HCT116 (cell line): ENCODE measurements around the gene RTN1. TPM values are rescaled to one million over a fixed set of nuclear protein-coding genes. Genes with fewer than 3 reads are reported as not detected.

Experiments used
- ATAC-seq: fragments of 200-7000 bp; cut with Tn5 transposase; 2 replicates; pipeline ENCODE4 v1.9.1; 2020; ENCODE audit warnings: mild to moderate bottlenecking, moderate library complexity
- BruUV-seq: library from RNA; stranded (reverse); fragments of 400-500 nt; replicated peaks from 2 replicates; lab custom pipeline; 2021; lab: Mats Ljungman, UMichigan
- CTCF ChIA-PET: fragments of 300-600 bp; sonication (Branson Sonifier 250); formaldehyde crosslinking; loops from one replicate; lab custom pipeline; 2021; ENCODE audit warnings: antibody characterized with exemption; lab: Charles Lee
- POLR2A ChIA-PET: fragments of 300-600, 350-600 bp; sonication (Branson Sonifier 250); formaldehyde crosslinking; loops from one replicate; lab custom pipeline; 2021; ENCODE audit warnings: antibody characterized with exemption; lab: Charles Lee
- RAD21 ChIA-PET, 2 experiments: fragments of 300-600 bp; sonication (Branson Sonifier 250); formaldehyde crosslinking; loops; one replicate each; lab custom pipeline; 2023; ENCODE audit warnings: low total read pairs in 2 of 2; ENCODE audit not compliant: uncharacterized antibody in 2 of 2, unreplicated experiment in 2 of 2, low non-redundant PET in 1 of 2; lab: Charles Lee
- DNase-seq: peaks from one replicate; pipeline ENCODE4 v3.0.0-alpha.2; 2010; ENCODE audit warnings: low read depth, low spot score
- H2AFZ ChIP-seq: fragments of 200-600 bp; shearing (Covaris generic), sonication (generic); 2 replicates; pipeline ENCODE4 v1.6.1; 2017; ENCODE audit warnings: low read depth, mixed run types, mixed read lengths, antibody characterized with exemption, low read length; ENCODE audit not compliant: poor library complexity, severe bottlenecking
- H3K27ac ChIP-seq: 2 replicates; pipeline ENCODE4 v1.5.1; 2012; ENCODE audit warnings: low read depth, low read length
- H3K27me3 ChIP-seq: fragments of 200-600 bp; sonication (generic); 2 replicates; pipeline ENCODE4 v1.6.1; 2016; ENCODE audit warnings: mixed run types, low read length, mixed read lengths; ENCODE audit not compliant: insufficient read depth
- H3K36me3 ChIP-seq, 2 experiments: fragments of 200-500 bp in 1 of 2; fragments of 200-600 bp in 1 of 2; sonication (Bioruptor generic) in 1 of 2; sonication (generic) in 1 of 2; 2 replicates each; pipeline versions ENCODE4 v1.5.1 to v1.6.1; 2014 to 2016; ENCODE audit warnings: low read length in 2 of 2, inconsistent platforms in 1 of 2, mixed read lengths in 1 of 2, mixed run types in 1 of 2; ENCODE audit not compliant: insufficient read depth in 2 of 2, control insufficient read depth in 1 of 2
- H3K4me1 ChIP-seq, 2 experiments: fragments of 200-600 bp in 1 of 2; sonication (generic) in 1 of 2; 2 replicates each; pipeline versions ENCODE4 v1.5.1 to v1.6.1; 2012 to 2017; ENCODE audit warnings: low read length in 2 of 2, inconsistent platforms in 1 of 2, mild to moderate bottlenecking in 1 of 2, mixed read lengths in 1 of 2, mixed run types in 1 of 2, moderate library complexity in 1 of 2; ENCODE audit not compliant: insufficient read depth in 2 of 2, control insufficient read depth in 1 of 2
- H3K4me2 ChIP-seq: fragments of 200-600 bp; sonication (generic); 2 replicates; pipeline ENCODE4 v1.6.1; 2017; ENCODE audit warnings: mixed run types, low read length, mixed read lengths
- H3K4me3 ChIP-seq, 2 experiments: fragments of 200-600 bp in 1 of 2; sonication (generic) in 1 of 2; replicated peaks in 1 of 2; 2 replicates each; pipeline ENCODE4 v1.5.1; 2011 to 2016; ENCODE audit warnings: low read length in 2 of 2, control low read depth in 1 of 2, low read depth in 1 of 2, mild to moderate bottlenecking in 1 of 2, mixed read lengths in 1 of 2, mixed run types in 1 of 2
- H3K79me2 ChIP-seq: fragments of 200-600 bp; sonication (generic); 2 replicates; pipeline ENCODE4 v1.6.1; 2017; ENCODE audit warnings: mild to moderate bottlenecking, mixed run types, low read length, moderate library complexity, mixed read lengths; ENCODE audit not compliant: insufficient read depth
- H3K9ac ChIP-seq: fragments of 200-600 bp; sonication (generic); 2 replicates; pipeline ENCODE4 v1.6.1; 2016; ENCODE audit warnings: low read length, mixed read lengths
- H3K9me2 ChIP-seq: fragments of 200-600 bp; sonication (generic), shearing (Covaris generic); 2 replicates; pipeline ENCODE4 v1.6.1; 2017; ENCODE audit warnings: mixed run types, mild to moderate bottlenecking, moderate library complexity; ENCODE audit not compliant: insufficient read depth
- H3K9me3 ChIP-seq, 2 experiments: fragments of 200-500 bp in 1 of 2; fragments of 200-600 bp in 1 of 2; sonication (Bioruptor generic) in 1 of 2; sonication (generic) in 1 of 2; 2 replicates each; pipeline ENCODE4 v1.6.1; 2014 to 2017; ENCODE audit warnings: low read length in 2 of 2, mixed read lengths in 2 of 2, inconsistent platforms in 1 of 2, low read depth in 1 of 2, mild to moderate bottlenecking in 1 of 2, mixed run types in 1 of 2, moderate library complexity in 1 of 2; ENCODE audit not compliant: control insufficient read depth in 1 of 2, insufficient read depth in 1 of 2
- H4K20me1 ChIP-seq: fragments of 200-600 bp; sonication (generic), shearing (Covaris generic); 2 replicates; pipeline ENCODE4 v1.6.1; 2017; ENCODE audit warnings: mixed run types, mild to moderate bottlenecking, moderate library complexity; ENCODE audit not compliant: insufficient read depth
- ATF3 ChIP-seq: IDR thresholded peaks from 2 replicates; pipeline ENCODE4 v1.6.1; 2012
- CBX3 ChIP-seq: IDR thresholded peaks from 2 replicates; pipeline ENCODE4 v1.6.1; 2012; ENCODE audit warnings: low read depth
- CEBPB ChIP-seq: IDR thresholded peaks from 2 replicates; pipeline ENCODE4 v1.6.1; 2012; ENCODE audit warnings: low read depth
- CTCF ChIP-seq, 3 experiments: fragments of 200-600 bp in 1 of 3; sonication (generic) in 1 of 3; IDR thresholded peaks in 2 of 3; conservative IDR thresholded peaks in 1 of 3; 2 replicates each; pipeline ENCODE4 v1.5.1; 2012 to 2017; ENCODE audit warnings: low read depth in 2 of 3, low read length in 2 of 3, antibody characterized with exemption in 1 of 3, borderline replicate concordance in 1 of 3, control low read depth in 1 of 3, mild to moderate bottlenecking in 1 of 3, mixed read lengths in 1 of 3, mixed run types in 1 of 3, moderate library complexity in 1 of 3; ENCODE audit not compliant: insufficient read depth in 1 of 3
- EGR1 ChIP-seq: IDR thresholded peaks from 2 replicates; pipeline ENCODE4 v1.6.1; 2012; ENCODE audit warnings: low read depth
- EZH2 ChIP-seq: fragments of 200-600 bp; sonication (generic); IDR thresholded peaks from 2 replicates; pipeline ENCODE4 v1.6.1; 2017; ENCODE audit warnings: antibody characterized with exemption, mixed run types
- EZH2phosphoT487 ChIP-seq: fragments of 200-600 bp; IDR thresholded peaks from 2 replicates; pipeline ENCODE4 v1.6.1; 2018; ENCODE audit warnings: antibody characterized with exemption, borderline replicate concordance
- MAX ChIP-seq: IDR thresholded peaks from 2 replicates; pipeline ENCODE4 v1.6.1; 2012
- POLR2A ChIP-seq: IDR thresholded peaks from 2 replicates; pipeline ENCODE4 v1.7.0; 2011; ENCODE audit warnings: borderline replicate concordance; ENCODE audit not compliant: insufficient read depth, insufficient read length; ENCODE audit errors: extremely low read depth
- POLR2AphosphoS5 ChIP-seq: IDR thresholded peaks from 2 replicates; pipeline ENCODE4 v1.6.1; 2011; ENCODE audit warnings: mild to moderate bottlenecking, low read depth, low read length, moderate library complexity
- RAD21 ChIP-seq: IDR thresholded peaks from 2 replicates; pipeline ENCODE4 v1.6.1; 2012; ENCODE audit warnings: low read depth, mild to moderate bottlenecking
- SIN3A ChIP-seq: IDR thresholded peaks from 2 replicates; pipeline ENCODE4 v1.6.1; 2012; ENCODE audit warnings: low read depth
- SP1 ChIP-seq: IDR thresholded peaks from 2 replicates; pipeline ENCODE4 v1.6.1; 2012; ENCODE audit warnings: low read depth
- TCF7L2 ChIP-seq: IDR thresholded peaks from 2 replicates; pipeline ENCODE4 v1.7.0; 2011; ENCODE audit warnings: borderline replicate concordance, inconsistent platforms; ENCODE audit not compliant: insufficient read depth, insufficient read length; ENCODE audit errors: extremely low read depth
- YY1 ChIP-seq: IDR thresholded peaks from 2 replicates; pipeline ENCODE4 v1.6.1; 2011; ENCODE audit warnings: low read length, low read depth, moderate library complexity, mild to moderate bottlenecking; ENCODE audit not compliant: insufficient replicate concordance; ENCODE audit errors: extremely low read depth
- ZBTB33 ChIP-seq: IDR thresholded peaks from 2 replicates; pipeline ENCODE4 v1.6.1; 2011; ENCODE audit warnings: mild to moderate bottlenecking, low read length, moderate library complexity; ENCODE audit not compliant: insufficient replicate concordance; ENCODE audit errors: extremely low read depth
- intact Hi-C: fragments of 100-400 bp; cut with micrococcal nuclease; formaldehyde crosslinking; loops from 2 replicates; pipeline ENCODE4 v1.10.0; 2022
- total RNA-seq: library from RNA; stranded (reverse); gene quantifications from one replicate; pipeline ENCODE4 v1.2.1, GENCODE V29; 2021; ENCODE audit not compliant: unreplicated experiment

RTN1 gene
- total RNA-seq, 1 experiment from 2014 or later: 0.57 TPM

GRCh38 chr14:59771577-59771976 is 99.0 kb downstream of the RTN1 start (continued):
- TF ChIP-seq YY1: no peak
- no peak for TF ChIP-seq CBX3

- Histone ChIP-seq H3K9me2 (no peaks in the 10 kb centered on the region), H3K4me1 (no peaks in the 10 kb centered on the region), H4K20me1 (no peaks in the 10 kb centered on the region), H3K4me2 (no peak overlapping the region), H3K9me3 (no peaks in the 10 kb centered on the region), H3K4me3 (no peak overlapping the region), H3K27me3 (peaks cover 4% of the 10 kb centered on the region; the same call in 1 of the 2 replicates), H2AFZ (no peak overlapping the region), H3K9ac (no peak overlapping the region), H3K27ac (no peak overlapping the region), H3K79me2 (no peaks in the 10 kb centered on the region), H3K36me3 (no peaks in the 10 kb centered on the region)
- POLR2A ChIA-PET: no interaction called here
- ATAC-seq (no peak), DNase-seq (no peak)
- intact Hi-C loops: no loop called here
- BruUV-seq: no TSS peak
- RAD21 ChIA-PET: interaction anchor here in 1 of 2 experiments (0.7 kb wide), 1 partner anchor 59 kb away, joined by 3 read pairs; no protein-coding TSS in a partner anchor
- TF ChIP-seq EGR1 (no peak), POLR2AphosphoS5 (no peak), MAX (no peak), SP1 (no peak), EZH2phosphoT487 (no peak), EZH2 (no peak), POLR2A (no peak), TCF7L2 (no peak), CEBPB (no peak), ZBTB33 (no peak), CTCF (IDR thresholded peaks at IDR 0.05 in 2 of 3, conservative IDR thresholded peaks at IDR 0.05 in 1 of 3; ENCODE audit: borderline replicate concordance in 1 of 3, insufficient read depth in 1 of 3, low read depth in 2 of 3, low read length in 2 of 3) (no peak), SIN3A (no peak), ATF3 (no peak), RAD21 (no peak)
- CTCF ChIA-PET: no interaction called here
Measured at GRCh38 chr14:59769586-59769985, 101.0 kb downstream of the RTN1 start.
